HG03064 (cell line): ENCODE data around the gene SLC12A6.

ENCODE experiments used
- ATAC-seq: cut with Tn5 transposase; IDR thresholded peaks from one replicate; pipeline ENCODE4 v1.9.1; 2021; ENCODE audit warnings: low read depth; ENCODE audit not compliant: unreplicated experiment

Gene SLC12A6

GRCh38 chr15:34271493-34271892 is 66.1 kb downstream of the SLC12A6 start:
- no peak for ATAC-seq

DNA sequence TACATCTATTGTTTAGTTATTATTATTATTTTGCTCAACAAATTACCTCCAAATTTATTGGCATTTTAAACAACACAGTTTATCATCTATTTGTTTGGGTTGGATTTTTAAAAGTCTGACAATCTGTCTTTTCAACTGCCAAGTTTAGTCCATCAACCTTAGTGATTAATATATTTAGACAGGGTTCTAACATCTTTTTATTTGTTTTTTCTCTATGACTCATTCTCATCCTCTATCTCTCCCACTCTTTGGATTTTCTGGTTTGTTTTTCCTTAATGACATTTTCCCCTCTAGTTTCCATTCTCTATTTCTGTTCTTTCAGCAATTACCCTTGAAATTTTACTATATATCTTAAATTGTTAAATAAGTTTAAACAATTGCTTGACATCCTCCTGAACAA is 70.8 kb downstream of the SLC12A6 start:
- no peak for ATAC-seq

DNA sequence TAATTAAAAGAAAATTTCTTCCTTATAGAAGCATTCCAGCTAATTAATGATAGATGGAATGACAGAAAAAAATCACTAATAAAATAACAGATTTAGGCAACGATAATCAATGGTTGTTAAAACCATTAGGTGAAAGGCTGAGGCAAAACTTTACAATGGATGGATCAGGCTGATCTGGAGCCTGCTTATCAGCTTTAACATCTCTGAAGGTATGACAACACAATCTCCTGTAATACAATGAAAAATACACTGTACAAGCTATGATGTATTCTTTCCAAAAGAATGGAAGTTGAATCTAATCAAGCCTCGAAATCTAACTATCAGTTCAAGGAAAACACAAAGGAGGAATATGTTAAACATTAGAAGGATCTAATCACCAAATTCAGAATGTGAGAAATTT is 73.5 kb downstream of the SLC12A6 start:
- no peak for ATAC-seq

GRCh38 chr15:34262362-34262761 is 75.2 kb downstream of the SLC12A6 start:
- ATAC-seq, result no peak

- ATAC-seq, result no peak
Measured at GRCh38 chr15:34259566-34259965, 78.0 kb downstream of the SLC12A6 start.

DNA sequence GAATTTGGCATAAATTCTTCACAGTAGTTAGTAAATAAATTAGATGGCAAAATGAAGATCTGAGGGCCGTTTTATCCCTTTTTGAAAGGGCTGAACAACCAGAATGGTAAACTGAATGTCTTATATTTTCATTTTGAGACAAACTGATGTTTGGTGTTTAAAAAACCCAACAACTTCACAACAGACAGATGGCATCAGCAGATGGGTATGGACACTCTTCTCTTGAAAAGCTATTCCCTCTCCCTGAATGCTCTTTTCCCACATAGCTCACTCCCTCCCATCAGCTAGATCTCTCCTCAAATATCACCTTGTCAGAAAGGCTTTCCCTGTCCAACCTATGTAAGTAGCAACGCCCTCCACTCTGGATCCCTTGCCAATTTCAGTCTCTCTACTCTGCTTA is 79.4 kb downstream of the SLC12A6 start:
- ATAC-seq, result no peak

- no peak for ATAC-seq
Measured at GRCh38 chr15:34252545-34252944, 85.0 kb downstream of the SLC12A6 start.

GRCh38 chr15:34248190-34248589 is 89.4 kb downstream of the SLC12A6 start:
- ATAC-seq, result no peak

- no peak for ATAC-seq
Measured at GRCh38 chr15:34246276-34246976, 91.2 kb downstream of the SLC12A6 start.

GRCh38 chr15:34243226-34243625 is 94.4 kb downstream of the SLC12A6 start:
- ATAC-seq, result no peak

DNA sequence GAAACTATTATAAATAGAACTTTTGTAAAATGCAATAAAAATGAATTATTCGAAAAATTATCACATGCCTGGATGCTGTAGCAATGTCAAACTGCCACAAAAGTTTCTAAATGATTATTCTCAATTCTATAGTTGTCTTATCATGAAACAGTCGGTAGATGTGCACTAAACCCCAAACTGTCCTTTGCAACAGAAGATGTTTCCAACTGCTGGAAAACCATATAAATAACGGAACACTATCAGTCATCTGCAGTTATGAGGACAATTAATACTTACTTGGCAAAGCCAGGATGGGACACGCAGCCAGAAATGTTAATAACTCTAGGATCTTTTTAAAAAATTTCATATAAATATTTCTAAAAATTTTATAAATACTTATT is 95.3 kb downstream of the SLC12A6 start:
- no peak for ATAC-seq

DNA sequence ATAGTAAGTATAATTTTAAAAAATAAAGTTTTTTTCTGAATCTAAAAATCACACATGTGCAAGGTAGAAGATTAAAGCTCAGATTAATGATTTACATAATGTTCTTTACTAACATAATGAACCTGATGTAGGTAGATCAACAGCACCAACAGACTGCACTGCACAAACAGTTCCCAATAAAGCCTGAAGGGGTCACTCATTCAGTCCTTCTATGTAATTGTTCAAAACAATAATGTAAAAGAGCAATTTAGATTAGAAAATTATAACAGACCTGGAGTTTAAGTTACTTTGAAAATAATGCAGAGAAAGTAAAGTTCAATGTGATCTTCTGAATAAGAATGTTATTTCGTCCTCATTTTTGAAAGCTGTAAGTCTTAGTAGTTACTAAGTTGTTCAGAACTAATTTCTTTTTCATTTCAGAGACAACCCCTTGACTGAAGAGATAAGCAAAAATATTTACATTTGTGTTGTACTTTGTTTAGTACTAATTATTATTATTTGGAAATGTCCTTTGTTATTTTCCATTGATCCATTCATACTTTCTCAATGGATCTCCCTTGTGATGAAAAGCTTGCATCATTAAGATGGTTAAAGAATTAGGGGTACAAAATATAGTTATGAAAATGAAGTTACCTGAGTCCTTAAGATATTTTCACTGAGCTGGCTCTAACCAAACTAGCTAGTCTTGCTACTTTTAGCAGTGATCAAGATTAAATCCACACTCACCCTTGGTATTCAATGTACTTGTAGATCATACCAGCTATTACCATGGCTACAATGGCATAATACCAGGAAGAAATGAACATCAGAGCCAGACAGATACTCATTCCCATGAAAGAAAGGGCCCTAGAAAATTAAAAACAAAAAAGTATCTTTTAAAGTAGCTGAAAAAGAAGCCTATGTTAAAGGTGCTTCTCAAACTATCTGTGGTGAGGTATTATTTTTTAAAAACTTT is 95.9 kb downstream of the SLC12A6 start:
- ATAC-seq, result no peak

DNA sequence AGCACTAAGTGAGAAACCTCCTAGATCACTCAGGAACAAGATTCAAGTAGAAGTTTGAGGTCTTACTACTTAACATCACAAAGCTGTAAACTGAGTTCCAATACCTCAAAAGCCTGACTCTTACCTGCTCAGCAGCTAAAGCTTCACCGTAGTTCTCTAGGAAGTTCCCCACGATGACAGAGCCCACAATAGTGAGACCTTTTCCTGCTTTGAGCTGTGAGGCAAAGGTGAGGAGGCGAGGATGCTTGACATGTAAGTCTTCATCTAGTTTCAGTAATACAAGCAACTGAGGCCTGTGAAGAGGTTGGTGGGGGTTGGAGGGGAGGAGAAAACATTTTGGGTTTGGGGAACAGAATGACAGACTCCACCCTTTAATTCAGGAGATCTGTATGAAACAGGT is 97.0 kb downstream of the SLC12A6 start:
- no peak for ATAC-seq

DNA sequence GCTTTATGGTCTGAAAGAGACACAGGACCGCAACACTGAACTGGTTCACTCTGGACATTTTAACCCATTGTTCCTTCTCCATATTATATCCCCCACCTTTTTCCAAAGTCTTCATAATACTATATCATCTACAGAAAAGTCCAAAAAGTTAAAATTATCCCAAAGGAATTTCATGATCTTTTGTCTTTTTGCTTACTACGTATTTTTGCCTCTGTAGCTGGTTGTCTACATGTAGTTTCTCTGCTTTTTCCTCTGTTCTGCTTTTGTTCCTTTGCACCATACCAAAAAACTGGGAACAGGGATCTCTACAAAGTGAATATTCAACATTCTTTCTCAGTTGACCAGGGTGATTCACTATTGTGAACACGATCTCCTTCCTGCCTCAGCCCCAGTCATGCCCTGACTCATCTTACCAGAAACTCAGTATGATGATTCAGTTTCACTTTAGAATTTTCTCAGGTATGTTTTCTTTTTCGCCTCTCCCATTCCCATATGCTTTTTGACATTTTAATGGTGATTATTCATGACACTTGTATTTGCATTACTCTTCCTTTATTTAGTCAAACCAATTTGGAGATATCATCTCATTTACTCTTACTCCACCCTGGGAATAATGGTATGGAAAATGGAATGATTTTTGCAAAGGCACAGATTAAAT is 98.3 kb downstream of the SLC12A6 start:
- ATAC-seq, result no peak

DNA sequence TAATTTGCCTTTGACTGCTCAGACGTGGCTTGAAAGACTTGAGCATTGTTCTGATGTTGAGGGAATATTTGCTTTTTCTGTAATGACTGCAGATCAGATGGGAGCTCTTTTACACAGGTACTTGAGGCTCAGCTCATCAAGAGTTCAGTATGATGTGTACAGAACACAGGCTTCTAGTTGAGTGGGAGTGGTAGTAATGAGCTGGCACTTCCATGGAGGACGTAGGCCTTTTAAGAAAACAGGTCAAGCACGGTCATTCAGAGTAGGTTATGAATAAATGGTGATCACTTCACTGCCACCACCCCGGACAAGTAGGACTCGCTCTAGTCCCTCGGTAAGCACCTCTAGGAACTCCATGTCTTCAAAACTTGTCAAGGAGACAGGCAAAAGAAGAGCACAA is 104.0 kb downstream of the SLC12A6 start:
- ATAC-seq, result no peak

GRCh38 chr15:34223904-34224596 is 113.5 kb downstream of the SLC12A6 start:
- no peak for ATAC-seq

GRCh38 chr15:34217587-34218225 is 119.9 kb downstream of the SLC12A6 start:
- no peak for ATAC-seq

DNA sequence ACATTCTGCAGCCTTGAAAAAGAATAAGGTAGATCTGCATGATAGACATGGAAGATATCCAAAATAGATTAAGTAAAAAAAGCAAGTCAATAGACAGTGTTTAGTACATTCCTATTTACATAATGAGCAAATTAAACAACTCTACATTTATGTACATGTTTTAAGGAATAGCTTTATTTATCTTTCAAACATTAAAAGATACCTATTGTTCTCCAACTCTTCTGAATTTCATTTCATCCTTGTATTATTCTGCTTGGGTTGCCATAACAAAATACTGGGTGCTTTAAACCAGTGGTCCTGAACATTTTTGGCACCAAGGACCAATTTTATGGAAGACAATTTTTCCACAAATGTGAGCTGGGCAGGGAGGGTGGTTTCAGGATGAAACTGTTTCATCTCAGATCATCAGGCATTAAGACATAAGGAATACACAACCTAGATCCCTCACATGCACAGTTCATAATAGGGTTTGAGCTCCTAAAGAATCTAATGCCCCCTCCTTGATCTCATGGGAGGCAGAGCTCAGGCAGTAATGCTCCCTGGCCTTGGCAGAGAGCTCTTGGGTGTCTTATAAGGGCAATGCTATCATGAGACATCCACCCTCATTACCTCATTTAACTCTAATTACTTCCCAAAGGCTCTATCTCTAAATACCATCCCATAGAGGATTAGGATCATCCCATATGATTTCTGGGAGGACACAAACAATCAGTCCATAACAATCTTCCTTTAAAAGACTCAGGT is 120.9 kb downstream of the SLC12A6 start:
- no peak for ATAC-seq

GRCh38 chr15:34214135-34214534 is 123.4 kb downstream of the SLC12A6 start:
- ATAC-seq, result no peak

DNA sequence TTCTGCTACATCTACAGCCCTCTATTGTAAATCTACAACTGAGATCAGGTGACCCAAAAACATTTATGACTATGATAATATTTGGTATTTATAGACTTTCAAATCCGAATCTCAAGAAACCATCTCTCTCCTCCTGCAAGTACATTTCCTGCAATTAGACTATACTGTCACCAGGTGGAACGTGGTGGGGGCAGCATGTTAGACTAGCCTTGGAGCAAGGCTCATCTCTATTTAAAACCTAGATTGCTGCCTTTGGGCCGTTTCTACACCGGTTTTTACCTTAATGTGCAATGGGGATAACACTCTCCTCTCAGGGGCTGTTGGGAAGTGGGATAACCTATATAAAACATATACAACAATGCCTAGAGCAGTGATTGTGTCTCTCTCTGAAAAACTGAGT is 123.9 kb downstream of the SLC12A6 start:
- no peak for ATAC-seq
